ENCODE results near the gene MAST4.
"Not testable (repeated sequence)": the region's sequence is repeated elsewhere in the genome, so short reads cannot be mapped to it uniquely, and the experiment has no call there.

The MAST4 gene

GRCh38 chr5:67163863-67164595, 567.8 kb downstream of the MAST4 start:
- no peak for DNase-seq (ENCODE audit: low read depth)

- no peak for DNase-seq (ENCODE audit: low read depth)
Observed at GRCh38 chr5:67164856-67165525, 568.8 kb downstream of the MAST4 start.

DNA sequence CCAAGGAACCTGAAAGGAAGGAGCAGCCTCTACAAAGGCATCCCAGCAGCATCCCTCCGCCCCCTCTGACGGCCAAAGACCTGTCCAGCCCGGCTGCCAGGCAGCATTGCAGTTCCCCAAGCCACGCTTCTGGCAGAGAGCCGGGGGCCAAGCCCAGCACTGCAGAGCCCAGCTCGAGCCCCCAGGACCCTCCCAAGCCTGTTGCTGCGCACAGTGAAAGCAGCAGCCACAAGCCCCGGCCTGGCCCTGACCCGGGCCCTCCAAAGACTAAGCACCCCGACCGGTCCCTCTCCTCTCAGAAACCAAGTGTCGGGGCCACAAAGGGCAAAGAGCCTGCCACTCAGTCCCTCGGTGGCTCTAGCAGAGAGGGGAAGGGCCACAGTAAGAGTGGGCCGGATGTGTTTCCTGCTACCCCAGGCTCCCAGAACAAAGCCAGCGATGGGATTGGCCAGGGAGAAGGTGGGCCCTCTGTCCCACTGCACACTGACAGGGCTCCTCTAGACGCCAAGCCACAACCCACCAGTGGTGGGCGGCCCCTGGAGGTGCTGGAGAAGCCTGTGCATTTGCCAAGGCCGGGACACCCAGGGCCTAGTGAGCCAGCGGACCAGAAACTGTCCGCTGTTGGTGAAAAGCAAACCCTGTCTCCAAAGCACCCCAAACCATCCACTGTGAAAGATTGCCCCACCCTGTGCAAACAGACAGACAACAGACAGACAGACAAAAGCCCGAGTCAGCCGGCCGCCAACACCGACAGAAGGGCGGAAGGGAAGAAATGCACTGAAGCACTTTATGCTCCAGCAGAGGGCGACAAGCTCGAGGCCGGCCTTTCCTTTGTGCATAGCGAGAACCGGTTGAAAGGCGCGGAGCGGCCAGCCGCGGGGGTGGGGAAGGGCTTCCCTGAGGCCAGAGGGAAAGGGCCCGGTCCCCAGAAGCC, 569.6 kb downstream of the MAST4 start:
- DNase-seq (ENCODE audit: low read depth): no peak

GRCh38 chr5:67166460-67167285, 570.5 kb downstream of the MAST4 start:
- DNase-seq (ENCODE audit: low read depth): no peak

GRCh38 chr5:67168069-67168468, 571.9 kb downstream of the MAST4 start:
- no peak for DNase-seq (ENCODE audit: low read depth)

GRCh38 chr5:67170767-67171166, 574.6 kb downstream of the MAST4 start:
- no peak for DNase-seq (ENCODE audit: low read depth)

DNA sequence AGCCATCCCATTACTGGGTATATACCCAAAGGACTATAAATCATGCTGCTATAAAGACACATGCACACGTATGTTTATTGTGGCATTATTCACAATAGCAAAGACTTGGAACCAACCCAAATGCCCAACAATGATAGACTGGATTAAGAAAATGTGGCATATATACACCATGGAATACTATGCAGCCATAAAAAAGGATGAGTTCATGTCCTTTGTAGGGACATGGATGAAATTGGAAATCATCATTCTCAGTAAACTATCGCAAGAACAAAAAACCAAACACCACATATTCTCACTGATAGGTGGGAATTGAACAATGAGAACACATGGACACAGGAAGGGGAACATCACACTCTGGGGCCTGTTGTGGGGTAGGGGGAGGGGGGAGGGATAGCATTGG, 577.2 kb downstream of the MAST4 start:
- DNase-seq (ENCODE audit: low read depth): not testable (repeated sequence)

- DNase-seq (ENCODE audit: low read depth): no peak
Observed at GRCh38 chr5:67173959-67174358, 577.8 kb downstream of the MAST4 start.

DNA sequence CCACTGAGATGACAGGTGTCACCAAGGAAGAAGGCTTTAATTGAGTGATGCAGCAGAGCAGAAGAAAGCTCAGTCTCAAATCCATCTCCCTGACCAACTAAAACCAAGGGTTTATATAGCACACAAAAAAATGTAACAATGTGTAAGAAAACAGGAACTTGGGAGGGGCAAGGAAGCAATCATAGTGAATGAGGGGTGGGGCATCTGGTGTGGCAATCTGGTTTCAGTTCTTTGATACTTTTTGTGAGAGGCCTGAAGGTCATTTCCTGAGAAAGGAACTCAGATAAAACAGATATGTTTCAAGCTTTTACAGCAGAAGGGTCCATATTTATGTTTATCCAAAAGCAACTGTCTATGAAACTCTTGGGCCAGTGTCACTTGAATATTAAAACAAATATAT, 580.7 kb downstream of the MAST4 start:
- DNase-seq (ENCODE audit: low read depth): no peak

DNA sequence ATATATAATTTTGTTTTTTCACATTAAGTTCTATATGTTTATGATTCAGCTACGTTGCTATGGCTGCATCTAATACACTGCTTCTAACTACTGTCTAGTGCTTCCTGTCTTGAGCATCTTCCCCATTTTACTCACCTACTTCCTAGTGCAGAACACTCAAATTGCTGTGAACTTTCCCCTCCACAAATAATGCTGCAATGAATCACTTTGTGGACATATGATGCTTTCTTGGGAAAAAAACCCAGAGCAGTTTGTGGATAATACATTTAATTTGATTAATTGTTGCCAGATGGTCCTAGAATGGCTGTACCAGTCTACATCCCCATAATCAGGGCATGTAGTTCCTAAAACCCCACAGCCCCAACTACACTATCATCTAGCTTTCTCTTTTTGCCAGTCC, 581.9 kb downstream of the MAST4 start:
- DNase-seq (ENCODE audit: low read depth): no peak

DNA sequence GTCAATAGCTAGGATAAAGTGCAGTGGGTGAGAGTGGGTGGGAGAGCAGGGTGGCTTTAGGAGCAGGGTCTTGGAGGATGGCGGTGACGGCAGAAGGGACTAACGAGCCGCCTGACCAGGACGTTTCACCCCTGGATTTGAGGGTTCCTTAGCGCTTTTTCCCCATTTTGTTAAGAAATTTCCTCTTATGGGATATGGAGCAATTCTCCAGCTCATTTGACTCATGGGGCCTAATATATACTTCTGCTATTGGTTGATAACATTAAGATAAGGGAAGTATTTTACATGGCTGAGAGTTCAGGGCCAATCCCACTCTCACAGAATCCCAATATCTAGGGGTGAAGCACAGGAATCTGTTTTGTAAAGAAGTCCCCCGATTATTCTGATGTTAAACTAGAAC, 582.8 kb downstream of the MAST4 start:
- no peak for DNase-seq (ENCODE audit: low read depth)

DNA sequence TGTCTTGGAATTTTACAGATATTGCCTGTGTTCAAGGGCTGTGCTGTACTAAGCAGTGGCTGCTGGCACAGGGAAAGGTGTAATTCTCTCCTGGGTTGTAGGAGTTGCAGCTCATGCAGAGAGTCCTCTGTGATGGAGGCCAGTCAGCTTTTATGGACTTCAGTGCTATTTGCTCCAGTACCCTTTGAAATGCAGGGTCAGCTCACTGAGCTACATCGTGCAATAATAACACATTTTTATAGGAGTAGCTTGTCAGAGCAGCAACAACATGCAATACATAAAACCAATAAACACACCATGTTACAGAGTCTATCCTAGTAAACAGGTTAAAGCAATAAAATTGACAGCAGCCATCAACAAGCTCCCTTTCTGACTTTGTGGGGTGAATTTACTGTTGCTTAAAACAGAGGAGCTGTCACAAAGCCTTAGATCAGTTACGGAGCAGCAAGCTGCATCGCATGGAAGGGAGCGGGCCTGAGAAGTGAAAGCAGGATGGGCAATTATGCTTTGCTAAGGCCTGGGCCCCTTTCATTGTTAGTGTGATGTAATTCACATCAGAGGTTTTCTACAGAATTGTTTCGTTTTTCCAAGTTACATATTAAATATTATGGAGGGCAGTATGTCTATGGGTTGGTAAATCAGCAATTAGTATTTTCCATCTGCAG, 583.6 kb downstream of the MAST4 start:
- no peak for DNase-seq (ENCODE audit: low read depth)

- no peak for DNase-seq (ENCODE audit: low read depth)
Observed at GRCh38 chr5:67181648-67182221, 585.5 kb downstream of the MAST4 start.

GRCh38 chr5:67182301-67182790, 586.2 kb downstream of the MAST4 start:
- no peak for DNase-seq (ENCODE audit: low read depth)

DNA sequence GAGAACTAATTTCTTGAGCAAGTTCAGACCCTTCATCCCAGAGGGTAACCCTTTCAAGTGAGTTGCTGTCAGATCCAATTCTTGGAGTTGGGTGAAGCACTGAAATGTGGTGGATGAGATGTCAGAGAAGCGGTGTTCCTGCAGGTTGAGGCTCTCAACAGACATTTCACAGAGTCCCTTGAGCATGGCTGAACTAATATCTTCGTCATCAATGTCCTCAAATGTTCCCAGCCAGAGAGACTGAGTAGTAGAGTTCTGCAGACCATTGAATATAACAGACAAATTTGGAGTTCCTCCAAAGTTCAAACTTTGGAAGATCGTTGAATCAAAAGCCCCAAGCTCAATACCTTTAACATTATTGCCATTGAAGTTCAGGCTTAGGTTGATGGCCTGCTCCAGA, 587.7 kb downstream of the MAST4 start:
- DNase-seq (ENCODE audit: low read depth): no peak

DNA sequence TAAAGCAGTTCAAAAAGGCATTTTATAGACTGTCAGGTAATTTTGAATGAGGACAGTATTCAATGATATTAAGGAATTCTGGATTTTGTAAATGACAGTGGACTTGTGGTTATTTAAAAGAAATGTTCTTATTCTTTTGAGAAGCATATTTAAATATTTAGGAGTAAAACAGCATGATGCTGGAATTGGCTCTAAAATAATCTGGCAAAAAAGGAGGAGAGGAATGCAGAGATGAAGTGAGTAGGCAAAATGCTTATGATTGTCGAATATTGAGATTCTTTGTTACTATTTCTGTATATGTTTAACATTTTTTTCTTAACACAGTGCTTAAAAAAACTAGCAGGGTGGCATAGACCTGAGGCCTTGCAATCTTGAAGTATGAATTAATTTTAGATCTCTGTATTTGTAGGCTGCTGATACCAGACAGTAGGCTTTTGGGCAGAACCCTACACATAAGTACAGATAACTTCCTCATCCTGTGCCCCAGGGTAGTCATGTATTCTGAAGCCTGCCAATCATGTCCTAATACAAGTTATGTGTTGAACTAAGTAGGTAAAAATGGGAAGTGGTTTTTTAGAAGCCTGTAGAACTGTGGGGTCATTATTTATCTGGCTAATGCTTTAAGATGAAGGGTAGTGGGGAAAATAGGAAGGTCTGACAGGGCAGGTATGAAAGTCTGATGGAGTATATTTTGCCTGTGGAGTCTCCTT, 591.0 kb downstream of the MAST4 start:
- no peak for DNase-seq (ENCODE audit: low read depth)

DNA sequence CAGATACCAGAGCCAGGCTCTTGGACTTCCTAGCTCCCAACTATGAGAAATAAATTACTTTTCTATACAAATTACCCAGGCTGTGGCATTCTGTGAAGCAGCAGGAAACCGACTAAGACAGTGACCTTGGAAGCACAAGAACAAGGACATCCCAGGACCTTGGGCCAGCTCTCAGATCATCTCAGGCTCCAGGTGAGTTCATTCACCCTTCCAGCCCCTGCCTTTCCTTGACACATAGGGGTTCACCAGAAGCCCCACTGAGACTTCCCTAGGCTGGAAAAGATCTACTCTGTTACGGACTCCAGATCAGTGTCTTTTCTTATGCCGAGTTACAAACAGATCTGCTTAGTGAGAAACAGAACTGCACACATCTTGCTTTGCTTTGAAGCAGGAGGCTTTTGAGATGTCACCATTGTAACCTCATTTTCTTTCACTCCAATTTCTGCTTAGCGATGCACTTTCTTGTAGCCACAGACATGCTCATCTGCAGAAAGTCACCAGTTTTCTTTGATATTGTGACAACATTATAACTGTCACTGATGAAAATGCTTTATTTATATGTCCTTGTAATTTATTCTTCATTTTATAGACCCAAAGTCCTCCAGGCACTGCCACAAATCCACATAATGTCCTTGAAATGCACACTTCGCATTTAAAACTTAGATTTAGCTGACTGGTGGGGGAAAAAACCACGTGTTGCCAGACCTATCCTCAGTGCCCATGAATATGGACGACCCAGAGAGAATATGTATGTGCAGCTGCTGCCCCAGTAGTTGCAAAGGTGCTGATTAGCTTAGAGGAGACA, 592.3 kb downstream of the MAST4 start:
- no peak for DNase-seq (ENCODE audit: low read depth)

DNA sequence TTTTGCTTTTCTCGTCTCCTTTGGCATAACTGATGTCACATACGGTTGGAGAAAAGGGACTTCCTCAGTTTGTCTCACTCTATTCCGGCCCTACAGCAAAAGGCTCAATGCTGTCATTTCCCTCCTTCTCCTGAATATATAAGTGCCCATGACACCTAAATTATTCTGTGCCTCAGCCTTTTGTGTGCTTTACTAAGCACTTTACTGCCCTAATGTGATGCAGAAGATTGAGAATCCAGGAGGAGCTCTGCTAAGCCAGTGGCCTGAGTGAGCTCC, 592.8 kb downstream of the MAST4 start:
- no peak for DNase-seq (ENCODE audit: low read depth)

GRCh38 chr5:67189931-67190330, 593.7 kb downstream of the MAST4 start:
- DNase-seq (ENCODE audit: low read depth): no peak

DNA sequence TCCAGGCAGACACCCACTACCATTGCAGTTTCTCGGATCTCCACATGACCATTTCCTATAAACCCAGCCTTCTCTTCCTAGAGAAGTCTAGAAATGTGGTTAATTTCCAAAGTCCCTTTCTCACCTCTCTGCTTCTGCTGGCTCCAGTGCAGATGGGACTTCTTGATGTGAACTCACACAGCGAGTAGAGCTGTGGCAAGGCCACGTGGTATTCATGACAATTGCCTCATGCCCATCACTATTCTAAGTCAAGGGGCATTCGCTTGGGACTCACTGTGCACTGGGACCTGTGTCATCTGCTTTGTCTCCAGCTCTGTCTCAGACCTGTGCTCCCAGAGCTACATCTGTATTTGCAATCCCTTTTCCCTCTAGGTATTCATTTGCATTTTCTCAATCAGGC, 594.2 kb downstream of the MAST4 start:
- no peak for DNase-seq (ENCODE audit: low read depth)

Measured in CMK (cell line).